DOHH2 (cell line): ENCODE results near the gene HNRNPH2.

ENCODE experiments used
- H3F3A ChIP-seq: fragments of 200-600 bp; sonication (generic), shearing (Covaris generic); 2 replicates; pipeline ENCODE4 v1.6.0; 2016; ENCODE audit warnings: antibody characterized with exemption, mild to moderate bottlenecking; ENCODE audit not compliant: control insufficient read depth, insufficient read depth
- H3K27ac ChIP-seq: fragments of 200-600 bp; sonication (generic); 2 replicates; pipeline ENCODE4 v1.5.1; 2014; ENCODE audit warnings: low read depth, mild to moderate bottlenecking, low read length, moderate library complexity
- H3K27me3 ChIP-seq: fragments of 200-600 bp; sonication (generic); 2 replicates; pipeline ENCODE4 v1.6.1; 2014; ENCODE audit warnings: mild to moderate bottlenecking, low read length, mixed read lengths; ENCODE audit not compliant: control insufficient read depth
- H3K36me3 ChIP-seq: fragments of 200-600 bp; sonication (generic); 2 replicates; pipeline ENCODE4 v1.6.1; 2014; ENCODE audit warnings: mild to moderate bottlenecking, low read length, moderate library complexity, mixed read lengths; ENCODE audit not compliant: control insufficient read depth
- H3K4me1 ChIP-seq: fragments of 200-600 bp; sonication (generic); 2 replicates; pipeline ENCODE4 v1.6.1; 2014; ENCODE audit warnings: mild to moderate bottlenecking, low read length, mixed read lengths; ENCODE audit not compliant: control insufficient read depth
- H3K4me2 ChIP-seq: fragments of 200-600 bp; sonication (generic); 2 replicates; pipeline ENCODE4 v1.6.0; 2014; ENCODE audit warnings: mild to moderate bottlenecking, low read length, moderate library complexity
- H3K4me3 ChIP-seq: fragments of 200-600 bp; sonication (generic); 2 replicates; pipeline ENCODE4 v1.5.1; 2014; ENCODE audit warnings: mild to moderate bottlenecking, low read length, mixed read lengths
- H3K79me2 ChIP-seq: fragments of 200-600 bp; sonication (generic); 2 replicates; pipeline ENCODE4 v1.6.1; 2014; ENCODE audit warnings: mild to moderate bottlenecking, low read length, mixed read lengths; ENCODE audit not compliant: control insufficient read depth
- H3K9me2 ChIP-seq: fragments of 200-600 bp; sonication (generic); replicated peaks from 2 replicates; pipeline ENCODE4 v1.6.1; 2014; ENCODE audit warnings: mild to moderate bottlenecking, low read length, mixed read lengths; ENCODE audit not compliant: control insufficient read depth
- H3K9me3 ChIP-seq: fragments of 200-600 bp; sonication (generic); 2 replicates; pipeline ENCODE4 v1.6.1; 2014; ENCODE audit warnings: antibody characterized with exemption, low read length, mixed read lengths; ENCODE audit not compliant: control insufficient read depth, insufficient read depth
- H4K20me1 ChIP-seq: fragments of 200-600 bp; sonication (generic); 2 replicates; pipeline ENCODE4 v1.6.0; 2014; ENCODE audit warnings: low read depth, mild to moderate bottlenecking, antibody characterized with exemption, low read length, moderate library complexity; ENCODE audit not compliant: control insufficient read depth, insufficient read depth
- EZH2phosphoT487 ChIP-seq: fragments of 200-600 bp; sonication (generic); IDR thresholded peaks from 2 replicates; pipeline ENCODE4 v1.6.1; 2017; ENCODE audit warnings: borderline replicate concordance, mild to moderate bottlenecking, antibody characterized with exemption, low read length, moderate library complexity, mixed read lengths
- TF ChIP-seq, protein P1 (sequence below): fragments of 200-600 bp; sonication (generic); IDR thresholded peaks from one replicate; pipeline ENCODE4 v1.5.1; 2014; ENCODE audit warnings: antibody characterized with exemption, mild to moderate bottlenecking, low read depth, low read length; ENCODE audit not compliant: poor library complexity, severe bottlenecking

HNRNPH2 gene

DNA sequence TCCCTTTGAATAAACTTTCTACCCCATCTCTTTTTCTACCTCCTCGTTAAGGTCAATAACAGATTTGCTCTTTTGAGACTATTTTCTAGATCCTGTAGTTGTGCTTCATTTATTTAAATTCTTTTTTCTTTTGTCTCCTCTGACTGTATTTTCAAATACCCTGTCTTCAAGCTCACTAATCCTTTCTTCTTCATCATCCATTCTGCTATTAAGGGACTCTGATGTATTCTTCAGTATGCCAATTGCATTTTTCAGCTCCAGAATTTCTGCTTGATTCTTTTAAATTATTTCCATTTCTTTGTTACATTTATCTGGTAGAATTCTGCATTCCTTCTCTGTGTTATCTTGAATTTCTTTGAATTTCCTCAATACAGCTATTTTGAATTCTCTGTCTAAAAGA, 41.3 kb downstream of the HNRNPH2 start:
- H3K27ac ChIP-seq, result no peak overlapping the region
- no peak for TF ChIP-seq EZH2phosphoT487
- TF ChIP-seq, protein P1, sequence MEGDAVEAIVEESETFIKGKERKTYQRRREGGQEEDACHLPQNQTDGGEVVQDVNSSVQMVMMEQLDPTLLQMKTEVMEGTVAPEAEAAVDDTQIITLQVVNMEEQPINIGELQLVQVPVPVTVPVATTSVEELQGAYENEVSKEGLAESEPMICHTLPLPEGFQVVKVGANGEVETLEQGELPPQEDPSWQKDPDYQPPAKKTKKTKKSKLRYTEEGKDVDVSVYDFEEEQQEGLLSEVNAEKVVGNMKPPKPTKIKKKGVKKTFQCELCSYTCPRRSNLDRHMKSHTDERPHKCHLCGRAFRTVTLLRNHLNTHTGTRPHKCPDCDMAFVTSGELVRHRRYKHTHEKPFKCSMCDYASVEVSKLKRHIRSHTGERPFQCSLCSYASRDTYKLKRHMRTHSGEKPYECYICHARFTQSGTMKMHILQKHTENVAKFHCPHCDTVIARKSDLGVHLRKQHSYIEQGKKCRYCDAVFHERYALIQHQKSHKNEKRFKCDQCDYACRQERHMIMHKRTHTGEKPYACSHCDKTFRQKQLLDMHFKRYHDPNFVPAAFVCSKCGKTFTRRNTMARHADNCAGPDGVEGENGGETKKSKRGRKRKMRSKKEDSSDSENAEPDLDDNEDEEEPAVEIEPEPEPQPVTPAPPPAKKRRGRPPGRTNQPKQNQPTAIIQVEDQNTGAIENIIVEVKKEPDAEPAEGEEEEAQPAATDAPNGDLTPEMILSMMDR, result no peak
- no peaks in the 10 kb centered on the region for H3F3A ChIP-seq
- no peaks in the 10 kb centered on the region for H3K27me3 ChIP-seq
- H3K36me3 ChIP-seq, result no peaks in the 10 kb centered on the region
- H4K20me1 ChIP-seq, result no peaks in the 10 kb centered on the region
- H3K4me1 ChIP-seq, result no peaks in the 10 kb centered on the region
- no peaks in the 10 kb centered on the region for H3K9me2 ChIP-seq
- H3K79me2 ChIP-seq, result no peaks in the 10 kb centered on the region
- no peaks in the 10 kb centered on the region for H3K9me3 ChIP-seq
- no peak overlapping the region for H3K4me3 ChIP-seq
- no peak overlapping the region for H3K4me2 ChIP-seq

DNA sequence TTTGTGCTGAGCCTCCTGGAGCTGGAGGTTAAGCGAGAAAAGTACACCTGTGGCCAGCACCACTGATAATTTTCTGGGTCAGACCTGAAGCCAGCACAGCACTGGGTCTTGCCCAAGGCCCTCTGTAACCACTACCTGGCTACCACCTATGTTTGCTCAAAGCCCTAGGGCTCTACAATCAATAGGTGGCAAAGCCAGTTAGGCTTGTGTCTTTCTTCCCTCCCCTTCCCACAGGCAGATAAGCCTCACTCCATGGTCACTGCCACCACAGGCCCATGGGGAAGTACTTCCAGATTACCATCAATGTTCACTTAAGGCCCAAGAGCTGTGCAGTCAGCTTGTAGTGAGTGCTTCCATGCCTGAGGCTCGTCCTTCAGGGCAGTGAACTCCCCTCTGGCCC, 42.1 kb downstream of the HNRNPH2 start:
- H4K20me1 ChIP-seq, result no peaks in the 10 kb centered on the region
- no peaks in the 10 kb centered on the region for H3K79me2 ChIP-seq
- no peaks in the 10 kb centered on the region for H3K36me3 ChIP-seq
- no peaks in the 10 kb centered on the region for H3K4me1 ChIP-seq
- no peaks in the 10 kb centered on the region for H3K9me3 ChIP-seq
- H3K4me3 ChIP-seq, result no peak overlapping the region
- no peak overlapping the region for H3K4me2 ChIP-seq
- H3K9me2 ChIP-seq, result no peaks in the 10 kb centered on the region
- TF ChIP-seq, protein P1, result no peak
- TF ChIP-seq EZH2phosphoT487, result no peak
- H3F3A ChIP-seq, result no peaks in the 10 kb centered on the region
- H3K27ac ChIP-seq, result no peak overlapping the region
- H3K27me3 ChIP-seq, result no peaks in the 10 kb centered on the region

DNA sequence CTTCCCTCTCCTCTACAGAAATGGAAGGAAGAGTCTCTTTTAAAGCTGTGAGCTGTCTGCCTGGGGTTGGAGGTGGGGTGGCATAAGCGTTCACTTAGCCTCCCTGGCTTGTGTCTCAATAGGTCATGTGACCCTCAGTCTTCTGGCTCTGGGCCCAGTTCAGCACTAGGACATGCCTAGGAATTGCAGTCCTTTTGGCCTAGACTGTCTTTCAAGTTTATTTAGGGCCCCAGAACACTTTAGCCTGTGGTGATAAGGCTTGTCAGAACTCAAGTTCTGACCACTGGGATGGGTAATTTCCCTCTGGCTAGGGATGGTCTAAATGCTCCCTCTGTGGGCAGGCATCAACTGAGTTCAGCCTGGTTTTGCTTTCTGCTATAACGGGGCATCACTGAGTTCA, 42.9 kb downstream of the HNRNPH2 start:
- Histone ChIP-seq H3K9me2 (no peaks in the 10 kb centered on the region), H4K20me1 (no peaks in the 10 kb centered on the region), H3K4me2 (no peak overlapping the region), H3F3A (no peaks in the 10 kb centered on the region), H3K4me3 (no peak overlapping the region), H3K79me2 (no peaks in the 10 kb centered on the region), H3K4me1 (no peaks in the 10 kb centered on the region), H3K9me3 (no peaks in the 10 kb centered on the region), H3K36me3 (no peaks in the 10 kb centered on the region), H3K27me3 (no peaks in the 10 kb centered on the region), H3K27ac (no peak overlapping the region)
- no peak for TF ChIP-seq EZH2phosphoT487
- TF ChIP-seq, protein P1, result no peak

DNA sequence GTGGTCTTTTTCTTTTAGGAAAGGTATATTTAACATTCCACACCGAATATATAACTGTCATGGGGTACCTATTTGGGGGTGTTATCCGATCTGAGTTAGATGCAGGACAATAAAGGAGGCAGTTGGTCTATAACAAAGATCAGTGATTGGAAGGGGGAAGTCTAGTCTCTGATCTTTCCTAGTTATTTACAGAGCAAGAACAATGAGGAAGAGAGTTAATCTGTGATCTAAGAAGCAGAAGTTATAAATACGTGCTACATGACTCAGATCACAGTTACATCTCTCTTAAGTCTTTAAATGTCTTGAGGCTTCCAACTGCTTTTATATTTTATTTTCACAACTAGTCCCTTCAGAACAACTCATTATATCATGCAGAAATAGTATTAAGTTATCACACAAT, 44.0 kb downstream of the HNRNPH2 start:
- H3K27ac ChIP-seq, result no peak overlapping the region
- H3F3A ChIP-seq, result no peaks in the 10 kb centered on the region
- no peaks in the 10 kb centered on the region for H3K9me2 ChIP-seq
- no peaks in the 10 kb centered on the region for H3K36me3 ChIP-seq
- H3K27me3 ChIP-seq, result no peaks in the 10 kb centered on the region
- H4K20me1 ChIP-seq, result no peaks in the 10 kb centered on the region
- H3K9me3 ChIP-seq, result no peaks in the 10 kb centered on the region
- H3K4me1 ChIP-seq, result no peaks in the 10 kb centered on the region
- TF ChIP-seq, protein P1, result no peak
- TF ChIP-seq EZH2phosphoT487, result no peak
- no peak overlapping the region for H3K4me2 ChIP-seq
- no peaks in the 10 kb centered on the region for H3K79me2 ChIP-seq
- no peak overlapping the region for H3K4me3 ChIP-seq
